GM18498 (cell line): Measurements from ENCODE around the gene STARD13.

Source experiments
- ATAC-seq: cut with Tn5 transposase; IDR thresholded peaks from one replicate; pipeline ENCODE4 v1.9.1; 2021; ENCODE audit warnings: mild to moderate bottlenecking, moderate library complexity; ENCODE audit not compliant: unreplicated experiment

Gene STARD13

DNA sequence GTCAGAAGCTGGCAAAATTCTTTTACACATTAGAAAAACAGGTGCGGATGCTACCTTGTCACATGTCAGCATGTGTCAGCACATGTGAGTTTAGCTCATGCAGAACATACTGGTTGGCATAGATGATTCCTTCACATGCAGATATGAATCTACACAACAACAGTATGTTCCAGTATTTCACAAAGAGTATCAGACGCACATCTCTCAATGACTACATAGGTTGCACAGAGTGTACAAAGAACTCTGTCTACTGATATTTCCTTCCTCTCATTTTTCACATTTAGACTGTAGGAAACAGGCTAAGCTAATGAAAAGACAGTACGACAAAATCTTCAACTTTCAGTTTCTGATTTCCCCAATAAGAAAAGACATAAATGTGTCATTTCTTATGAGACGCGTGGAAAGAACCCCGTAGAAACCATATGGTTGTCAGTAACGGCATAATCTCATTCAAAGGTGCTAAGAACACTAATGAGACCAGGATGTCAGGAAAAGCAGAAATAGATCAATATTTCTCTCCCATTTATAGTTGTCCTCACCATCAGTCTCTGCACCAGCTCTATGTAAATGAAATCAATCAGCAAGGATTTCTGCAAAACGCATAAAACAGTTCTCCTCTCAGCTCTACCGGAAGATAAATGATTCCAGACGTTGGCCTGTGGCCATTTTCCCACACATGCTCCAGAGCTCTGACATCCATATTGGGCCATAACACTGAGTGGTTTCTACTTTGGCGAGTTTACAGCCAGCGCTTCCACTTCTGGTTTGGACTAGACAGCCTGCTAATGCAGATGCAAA is 81.2 kb downstream of the STARD13 start:
- ATAC-seq, result peak; percentile 22

DNA sequence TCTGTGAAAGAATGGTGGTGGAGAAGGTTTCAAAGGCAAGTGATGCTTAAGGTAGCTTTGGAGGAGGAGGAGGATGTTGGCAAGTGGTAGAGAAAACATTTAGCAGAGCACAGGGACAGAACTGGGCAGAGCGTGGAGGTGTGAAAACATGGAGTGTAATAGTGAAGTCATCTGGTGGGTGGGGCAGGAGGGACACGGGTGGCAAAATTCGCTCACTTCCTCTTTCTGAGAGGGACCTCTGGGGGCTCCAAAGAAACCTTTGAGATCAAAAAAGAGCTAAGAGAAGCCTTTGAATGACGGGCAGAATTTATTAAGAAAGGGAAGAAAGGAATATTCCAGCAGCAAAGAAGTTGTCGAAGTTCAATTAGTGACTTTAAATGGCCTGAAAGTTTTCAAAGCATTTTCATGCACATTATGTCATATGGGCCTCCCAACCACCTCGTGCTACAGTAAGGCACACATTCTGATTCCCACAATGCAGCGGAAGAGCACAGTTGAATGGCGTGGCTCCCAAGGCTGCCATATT is 82.8 kb downstream of the STARD13 start:
- peak; percentile 42 for ATAC-seq

DNA sequence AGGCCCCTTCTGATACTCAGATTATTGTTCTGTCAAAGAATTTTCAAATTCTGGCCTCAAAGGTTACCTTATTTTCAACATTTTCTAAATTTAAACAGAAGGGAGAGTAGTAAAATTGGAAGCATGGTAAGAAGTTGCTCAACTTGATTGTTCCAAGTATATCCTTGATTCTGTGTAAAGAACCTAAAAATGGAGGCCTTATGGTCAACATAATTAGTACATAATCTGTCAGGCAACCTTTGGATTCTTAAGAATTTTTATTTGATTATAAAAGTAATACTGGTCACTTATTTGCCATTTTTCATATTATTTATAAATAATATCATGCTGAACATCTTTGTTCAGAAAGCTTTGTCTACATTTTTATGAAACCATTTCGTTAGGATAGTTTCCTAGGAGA is 83.9 kb downstream of the STARD13 start:
- no peak for ATAC-seq

DNA sequence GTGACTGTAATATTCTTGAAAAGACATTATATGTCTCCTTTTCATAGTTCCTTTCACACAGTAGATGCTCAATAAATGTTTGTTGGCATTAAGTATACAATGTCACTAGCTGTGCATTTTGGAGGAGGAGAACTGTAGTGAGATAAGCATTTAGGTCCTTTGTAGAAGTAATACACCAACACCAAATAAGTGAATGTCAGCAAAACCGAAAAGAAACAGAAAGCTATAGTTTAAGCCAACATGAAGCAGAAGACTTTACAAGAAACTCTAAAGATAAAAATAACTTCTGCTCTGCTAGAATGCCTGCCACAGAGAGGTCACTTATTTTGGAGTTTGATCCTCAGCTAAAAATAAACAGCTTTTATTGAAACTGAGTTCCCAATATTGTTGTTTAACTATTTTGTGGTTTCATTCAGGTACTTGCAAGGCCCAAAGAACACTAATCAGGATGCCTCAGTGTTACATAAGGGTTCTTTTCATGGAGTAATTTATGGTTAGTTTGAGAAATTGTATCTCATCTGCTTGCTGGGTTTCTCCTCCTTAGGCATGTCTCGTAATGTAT is 86.2 kb downstream of the STARD13 start:
- ATAC-seq, result no peak

DNA sequence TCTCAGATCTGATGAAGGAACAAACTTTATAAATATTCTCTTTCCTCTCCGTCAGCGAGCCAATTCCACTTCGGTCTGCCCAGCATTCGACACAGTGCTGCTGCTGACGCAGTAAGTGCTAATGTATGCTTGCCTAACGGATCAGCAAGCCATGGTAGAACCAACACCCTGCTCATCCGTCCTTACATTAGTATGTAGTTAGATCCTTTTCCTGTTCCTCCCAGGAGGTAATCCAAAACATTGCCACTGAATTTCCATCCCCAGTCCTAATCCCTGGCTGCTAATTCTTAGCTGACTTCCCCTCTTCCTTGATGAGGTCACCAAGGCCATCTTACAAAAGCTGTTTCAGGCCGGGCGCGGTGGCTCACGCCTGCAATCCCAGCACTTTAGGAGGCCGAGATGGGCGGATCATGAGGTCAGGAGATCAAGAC is 88.0 kb downstream of the STARD13 start:
- no peak for ATAC-seq

DNA sequence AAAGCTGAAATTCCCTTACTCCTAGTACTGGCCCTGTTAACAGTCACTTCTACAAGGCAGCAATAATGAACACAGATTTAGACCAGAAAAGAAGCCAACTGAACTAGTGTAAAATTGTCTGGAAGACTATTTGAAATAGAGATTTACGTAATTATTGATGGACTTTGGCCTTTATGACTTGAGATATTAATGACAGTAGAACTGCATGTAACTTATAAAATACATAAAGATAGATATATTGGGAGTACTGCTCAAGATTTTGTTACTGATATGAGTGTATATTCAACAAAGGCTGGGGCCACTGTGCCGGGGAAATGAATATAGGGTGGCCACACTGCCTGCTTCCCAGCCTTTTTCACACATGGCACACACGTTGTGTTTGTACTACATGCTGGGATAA is 88.8 kb downstream of the STARD13 start:
- ATAC-seq, result no peak

DNA sequence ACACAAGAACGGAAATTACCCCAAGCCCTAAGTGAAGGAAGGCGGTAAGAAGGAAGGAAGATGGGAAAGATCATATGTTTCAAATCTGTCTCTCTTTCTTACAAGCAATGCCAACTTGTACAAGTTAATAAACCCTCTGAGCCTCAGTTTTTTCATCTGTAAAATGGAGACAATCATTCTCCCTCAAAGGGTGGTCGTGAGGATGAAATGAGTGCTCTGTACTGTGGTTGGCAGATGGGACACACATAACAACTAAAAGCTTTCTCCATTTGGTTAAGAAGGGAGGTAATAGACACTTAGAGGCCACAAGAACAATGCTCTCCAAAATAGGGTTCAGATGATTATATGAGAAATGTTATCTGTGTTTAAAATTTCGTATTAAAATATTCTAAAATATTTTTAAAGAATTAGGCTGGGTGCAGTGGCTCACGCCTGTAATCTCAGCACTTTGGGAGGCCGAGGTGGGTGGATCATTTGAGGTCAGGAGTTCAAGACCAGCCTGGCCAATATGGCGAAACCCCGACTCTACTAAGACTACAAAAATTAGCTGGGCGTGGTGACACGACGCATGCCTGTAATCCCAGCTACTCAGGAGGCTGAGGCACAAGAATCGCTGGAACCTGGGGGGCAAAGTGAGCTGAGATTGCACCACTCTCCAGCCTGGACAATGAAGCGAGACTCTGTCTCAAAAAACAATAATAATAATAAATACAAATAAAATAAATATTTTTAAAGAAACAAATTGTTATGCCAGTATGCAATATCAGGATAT is 89.7 kb downstream of the STARD13 start:
- no peak for ATAC-seq

DNA sequence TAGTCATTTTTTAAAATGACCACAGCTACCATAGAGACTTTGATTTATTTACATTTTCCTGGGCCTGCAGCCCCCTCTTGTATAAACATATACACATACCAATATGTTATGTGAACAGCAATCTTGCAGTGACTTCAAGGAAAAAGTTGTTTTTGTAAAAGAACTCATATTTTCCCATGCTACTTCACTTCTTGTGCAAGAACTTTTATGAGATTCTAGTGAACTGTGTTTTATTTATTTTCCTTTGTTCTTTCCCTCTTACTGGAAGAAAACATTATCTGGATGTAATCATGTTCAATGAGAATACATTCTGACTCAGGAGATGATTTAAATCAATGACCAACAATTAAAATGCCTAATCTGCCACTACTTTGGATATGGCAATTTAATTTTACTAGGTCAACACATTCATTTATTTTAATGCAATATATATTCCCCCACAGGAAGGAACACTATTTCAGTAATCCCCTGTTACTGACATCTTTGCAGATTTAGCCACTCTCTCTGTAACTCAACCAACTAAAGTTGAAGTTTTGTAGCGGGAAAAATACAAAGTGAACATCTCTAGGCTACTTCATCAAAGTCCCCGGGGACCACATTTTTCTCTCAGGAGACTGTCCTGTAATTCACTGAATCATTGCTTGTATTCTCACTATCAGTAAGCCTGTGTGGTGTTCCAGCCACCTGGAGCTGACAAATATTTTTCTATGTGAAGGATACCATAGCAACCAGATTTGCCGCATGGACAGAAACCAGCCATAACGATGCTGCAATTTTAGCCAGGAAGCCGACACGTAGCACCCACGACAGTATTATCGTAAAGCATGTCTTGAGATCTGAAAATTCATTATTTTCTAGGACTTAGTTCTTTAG is 90.5 kb downstream of the STARD13 start:
- peak; percentile 77 for ATAC-seq

DNA sequence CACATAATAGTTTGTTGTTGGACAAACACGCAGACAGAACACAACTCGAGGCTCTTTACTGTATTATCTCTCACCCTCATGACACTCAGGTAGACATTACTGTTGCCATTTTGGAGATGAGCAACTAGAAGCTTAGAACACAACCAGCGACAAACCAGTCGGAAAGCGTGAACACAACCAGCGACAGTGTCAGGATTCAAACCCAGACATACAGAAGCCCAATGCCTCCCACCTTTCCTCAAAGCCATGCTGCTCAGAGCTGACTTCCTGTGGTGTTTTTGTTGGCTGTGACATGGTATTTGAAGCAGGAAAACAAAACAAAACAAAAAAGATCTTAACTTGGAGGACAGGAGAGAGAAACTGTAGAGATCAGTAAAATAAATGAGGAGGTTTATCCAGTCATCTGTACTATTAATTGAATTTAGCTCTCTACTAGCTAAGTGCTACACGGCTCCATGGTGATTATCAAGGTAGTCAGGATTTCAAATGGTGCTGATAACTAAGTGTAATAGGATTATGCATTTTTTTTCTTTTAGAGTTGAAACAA is 92.1 kb downstream of the STARD13 start:
- ATAC-seq, result no peak

DNA sequence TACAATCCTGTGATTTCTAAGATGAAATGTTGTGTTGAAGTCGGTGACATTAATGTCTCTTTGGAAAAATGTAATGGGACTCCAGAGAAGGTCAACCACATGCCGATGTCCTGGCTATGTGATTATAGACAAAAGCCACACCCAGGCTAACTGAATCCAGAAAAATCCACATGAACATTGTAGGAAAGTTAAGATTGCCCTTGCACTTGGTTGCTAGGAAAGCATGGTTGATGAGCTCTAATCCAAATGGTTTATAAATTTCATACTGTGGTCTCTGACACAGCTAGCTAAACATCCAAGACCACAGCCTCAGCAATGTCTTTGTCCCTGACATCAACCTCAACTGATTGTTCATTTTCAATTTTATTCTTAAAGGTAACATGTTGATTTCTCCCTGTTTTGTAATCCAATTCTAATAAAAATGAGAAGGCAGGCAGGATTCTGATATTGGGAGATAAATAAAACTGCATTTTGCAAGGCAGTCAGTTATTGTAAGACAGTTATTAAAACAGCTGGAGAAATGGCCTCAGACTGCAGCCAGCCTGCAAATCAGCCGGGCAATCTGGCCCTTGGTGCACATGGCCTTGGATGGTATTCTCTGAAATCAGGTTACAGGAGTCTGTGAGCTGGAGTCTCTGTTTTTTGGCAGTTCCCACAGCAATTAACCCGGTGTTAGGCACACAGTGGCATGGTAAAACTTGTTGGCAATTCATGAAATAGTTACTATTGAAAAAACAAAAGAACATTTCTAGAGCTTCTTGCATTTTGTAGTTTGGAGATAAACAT is 93.9 kb downstream of the STARD13 start:
- ATAC-seq, result no peak

DNA sequence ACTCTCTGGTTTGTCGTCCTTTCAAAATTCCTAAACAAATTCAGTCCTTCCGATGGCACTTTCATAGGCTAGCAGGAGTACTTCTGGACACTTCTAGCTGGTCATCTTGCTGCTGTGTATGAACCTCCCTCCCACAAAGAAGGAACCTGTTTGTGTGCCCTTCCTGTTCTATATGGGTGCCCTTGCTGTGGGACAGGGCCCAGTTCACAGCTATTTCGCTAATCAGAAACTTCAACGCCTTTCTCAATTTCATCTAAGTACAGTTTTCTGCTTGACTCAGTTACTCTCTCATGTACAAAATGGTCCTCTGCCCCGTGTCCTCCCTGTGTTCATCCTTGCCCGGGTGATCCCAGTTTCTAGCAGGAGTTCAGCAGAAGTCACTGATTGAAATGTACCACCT is 96.1 kb downstream of the STARD13 start:
- ATAC-seq, result no peak

DNA sequence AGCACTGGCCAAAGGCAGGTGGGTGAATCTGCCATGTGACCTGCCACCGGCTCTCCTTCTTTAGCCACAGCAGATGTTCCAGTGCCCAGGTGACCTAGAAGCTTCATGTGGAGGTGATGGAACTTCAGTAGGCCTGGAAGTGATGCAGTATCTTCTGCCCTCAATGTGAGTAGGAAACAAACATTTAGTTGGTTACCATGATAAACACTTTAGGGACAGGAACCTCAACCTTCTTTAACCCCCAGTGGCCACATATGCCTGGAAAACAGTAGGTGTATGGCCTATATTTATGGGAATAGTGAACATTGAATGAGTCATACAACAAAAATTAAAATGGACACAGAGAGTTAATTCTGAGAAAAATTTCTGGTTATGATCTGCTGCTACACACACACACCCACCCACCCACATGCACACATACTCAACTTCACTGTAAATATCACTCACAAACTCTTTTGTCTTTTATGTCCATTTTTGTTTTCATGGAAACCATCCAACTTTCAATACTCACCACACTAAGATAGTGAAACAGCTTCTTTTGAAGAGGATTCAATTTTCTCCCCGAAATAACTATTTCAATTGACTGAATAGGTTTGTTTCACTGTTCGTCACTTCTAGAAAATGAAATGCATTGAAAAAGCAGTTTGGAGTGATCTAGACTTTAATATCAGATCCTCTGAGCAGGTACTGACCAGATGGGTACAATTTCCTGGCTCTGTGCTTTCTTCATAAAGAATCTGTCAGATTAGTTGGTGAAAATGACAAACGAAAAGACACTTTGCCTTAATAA is 97.3 kb downstream of the STARD13 start:
- ATAC-seq, result peak; percentile 67

DNA sequence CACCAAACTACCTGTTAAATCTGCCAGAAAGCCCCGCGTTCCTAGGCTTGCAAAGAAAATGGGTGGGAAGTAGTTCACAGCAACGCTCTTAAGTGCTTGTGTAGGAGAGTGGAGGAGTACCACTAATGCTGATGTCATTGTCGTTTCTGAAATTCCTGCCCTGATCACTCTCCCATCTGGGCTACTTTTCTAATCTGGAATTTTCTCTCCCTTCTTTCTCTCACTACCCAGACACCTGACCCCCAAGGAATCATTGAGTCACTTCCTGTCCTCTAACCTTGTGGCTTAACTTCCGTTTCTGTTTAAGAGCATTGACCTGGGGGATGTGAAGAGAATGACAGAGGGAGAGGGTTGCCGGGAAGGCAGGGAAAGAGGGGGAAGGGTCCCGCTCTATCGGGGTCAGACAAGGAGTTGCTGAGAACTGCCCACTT is 98.7 kb downstream of the STARD13 start:
- ATAC-seq, result no peak

DNA sequence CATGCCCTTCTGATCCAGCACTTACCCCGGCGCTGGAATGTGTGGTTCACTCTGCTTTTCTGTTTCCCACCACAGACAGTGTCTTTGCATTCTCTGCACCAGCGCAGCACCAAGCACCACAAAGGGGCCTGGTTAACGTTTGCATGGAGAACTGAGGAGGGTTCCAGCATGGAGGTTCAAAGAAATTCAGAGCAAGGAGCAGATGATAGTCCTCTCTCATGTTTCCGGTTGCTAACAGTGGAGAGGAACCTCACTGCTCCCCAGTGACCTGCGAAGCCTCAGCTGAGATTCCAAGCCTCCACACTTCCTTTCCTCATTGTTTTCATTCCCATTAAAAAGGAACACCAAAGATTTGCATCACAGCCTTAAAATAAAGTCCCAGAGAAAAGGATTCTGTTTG is 99.7 kb downstream of the STARD13 start:
- no peak for ATAC-seq

DNA sequence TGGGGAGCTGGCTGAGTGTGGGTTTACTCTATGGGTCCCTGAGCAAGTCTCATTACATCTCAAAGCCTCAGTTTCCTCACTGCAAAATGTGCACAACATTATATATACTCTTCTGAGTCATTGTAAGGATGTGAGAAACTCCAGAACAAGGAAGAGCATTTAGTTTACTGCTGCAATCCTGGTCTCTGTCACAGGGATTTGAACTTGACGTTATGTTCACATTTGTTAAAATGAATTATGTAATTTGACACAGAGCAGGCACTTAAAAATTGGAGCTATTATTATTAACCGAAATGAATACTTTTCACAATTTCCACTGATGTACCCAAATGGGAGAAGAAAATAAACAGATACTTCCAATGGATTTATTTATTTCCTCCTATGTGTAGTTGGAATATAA is 101.0 kb downstream of the STARD13 start:
- ATAC-seq, result no peak

DNA sequence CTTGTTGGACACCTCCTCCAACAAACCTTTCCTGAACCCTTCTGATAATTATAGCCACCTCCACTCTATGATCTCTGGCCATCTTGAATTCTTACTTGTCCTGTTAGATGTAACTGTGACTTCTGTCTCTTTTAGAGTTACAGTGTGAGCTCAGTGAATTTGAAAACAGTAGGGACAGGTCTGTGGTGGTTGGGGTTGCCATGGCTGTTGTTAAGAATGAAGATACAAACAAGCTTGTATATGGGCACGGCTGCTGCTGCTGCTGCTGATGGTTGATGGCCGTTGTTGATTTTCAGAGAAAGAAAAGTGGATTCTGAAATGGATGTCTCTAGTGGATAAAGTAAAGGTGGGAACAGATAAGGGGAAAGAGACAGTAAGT is 101.5 kb downstream of the STARD13 start:
- no peak for ATAC-seq

DNA sequence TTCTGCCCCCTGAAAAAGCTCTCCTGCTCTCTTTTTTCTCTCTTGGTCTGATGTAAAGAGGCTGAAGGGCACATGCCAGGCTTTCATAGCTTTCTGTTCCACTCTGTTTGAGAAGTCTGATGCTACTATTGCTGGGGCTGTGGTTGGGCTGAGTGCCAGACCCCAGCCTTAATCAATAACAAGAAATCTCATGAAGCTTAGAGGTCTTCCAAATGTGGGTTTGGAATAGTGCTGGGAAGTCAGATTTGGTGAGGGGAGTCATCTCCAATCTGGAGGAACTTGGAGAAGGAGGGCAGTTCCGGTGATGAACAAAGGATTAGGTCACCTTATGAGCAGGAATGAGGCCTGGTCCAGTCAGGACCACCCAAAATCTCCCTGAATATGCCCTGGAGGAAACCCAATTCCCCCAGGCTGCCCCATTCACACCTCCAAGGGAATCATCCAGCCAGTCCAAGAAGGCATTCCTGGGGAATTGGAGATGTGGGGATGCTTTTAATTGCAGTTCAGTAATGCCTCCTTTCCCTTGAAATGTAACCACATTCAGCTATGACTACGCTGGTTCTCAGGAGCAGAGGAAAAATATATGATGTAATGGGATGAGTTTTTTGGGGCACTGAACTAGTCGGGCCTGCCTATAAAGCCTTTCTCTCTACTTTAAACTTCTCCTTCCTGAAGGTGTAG is 102.0 kb downstream of the STARD13 start:
- peak; percentile 32 for ATAC-seq

DNA sequence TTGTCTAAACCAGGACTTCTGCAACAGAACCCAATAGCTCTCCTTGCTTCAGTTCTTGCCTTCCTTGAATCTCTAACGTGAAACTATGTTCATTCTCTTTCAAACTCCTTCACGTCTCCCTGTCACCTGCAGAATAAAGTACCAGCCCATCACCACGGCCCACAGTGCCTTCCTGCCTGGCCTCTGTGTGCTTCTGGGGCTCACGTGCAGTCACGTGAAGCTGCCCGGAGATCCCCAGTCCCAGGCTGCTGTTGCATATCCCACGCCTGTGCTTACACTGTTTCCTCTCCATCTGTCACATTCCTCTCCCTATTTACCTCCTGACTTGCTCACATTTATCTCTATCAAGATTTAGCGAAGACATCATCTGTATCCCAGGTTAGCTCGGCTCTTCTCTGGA is 102.8 kb downstream of the STARD13 start:
- peak; percentile 72 for ATAC-seq
